WI38 (cell line): ENCODE data around the gene FLT1.

Source experiments
- H3K4me3 ChIP-seq: 2 replicates; pipeline ENCODE4 v1.5.1; 2011; ENCODE audit warnings: low read depth, mild to moderate bottlenecking, control low read depth, low read length
- TF ChIP-seq, protein P1 (sequence below): IDR thresholded peaks from 2 replicates; pipeline ENCODE4 v1.5.1; 2012; ENCODE audit warnings: low read depth, mild to moderate bottlenecking, control low read depth, low read length

FLT1 gene

DNA sequence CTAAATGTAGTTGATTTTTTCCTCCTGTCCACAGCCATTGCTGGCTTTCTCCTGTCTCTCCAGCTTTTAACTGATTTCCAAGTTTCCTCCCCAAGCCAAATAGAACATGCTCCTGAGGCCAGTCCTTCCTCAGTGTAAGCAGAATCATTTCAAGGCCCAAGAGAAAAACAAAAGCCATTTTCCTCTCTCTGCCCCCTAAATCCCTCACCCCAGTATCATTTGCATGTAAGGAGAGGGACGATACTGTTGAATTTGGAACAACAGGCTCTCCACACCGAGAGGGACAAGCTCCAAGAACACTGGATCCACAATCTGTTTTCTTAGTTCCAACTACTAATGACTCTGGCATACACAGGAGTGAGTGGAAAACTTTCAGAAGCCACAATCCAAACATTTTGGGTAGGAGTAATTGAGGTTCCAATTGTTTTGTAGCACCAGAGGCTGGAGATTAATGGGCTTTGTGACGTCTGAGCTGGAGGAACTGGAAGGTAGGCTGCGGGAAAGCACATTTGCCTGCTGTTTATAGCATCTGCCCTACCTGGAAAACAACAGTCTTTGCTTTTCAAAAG is 156.8 kb downstream of the FLT1 start:
- TF ChIP-seq, protein P1, sequence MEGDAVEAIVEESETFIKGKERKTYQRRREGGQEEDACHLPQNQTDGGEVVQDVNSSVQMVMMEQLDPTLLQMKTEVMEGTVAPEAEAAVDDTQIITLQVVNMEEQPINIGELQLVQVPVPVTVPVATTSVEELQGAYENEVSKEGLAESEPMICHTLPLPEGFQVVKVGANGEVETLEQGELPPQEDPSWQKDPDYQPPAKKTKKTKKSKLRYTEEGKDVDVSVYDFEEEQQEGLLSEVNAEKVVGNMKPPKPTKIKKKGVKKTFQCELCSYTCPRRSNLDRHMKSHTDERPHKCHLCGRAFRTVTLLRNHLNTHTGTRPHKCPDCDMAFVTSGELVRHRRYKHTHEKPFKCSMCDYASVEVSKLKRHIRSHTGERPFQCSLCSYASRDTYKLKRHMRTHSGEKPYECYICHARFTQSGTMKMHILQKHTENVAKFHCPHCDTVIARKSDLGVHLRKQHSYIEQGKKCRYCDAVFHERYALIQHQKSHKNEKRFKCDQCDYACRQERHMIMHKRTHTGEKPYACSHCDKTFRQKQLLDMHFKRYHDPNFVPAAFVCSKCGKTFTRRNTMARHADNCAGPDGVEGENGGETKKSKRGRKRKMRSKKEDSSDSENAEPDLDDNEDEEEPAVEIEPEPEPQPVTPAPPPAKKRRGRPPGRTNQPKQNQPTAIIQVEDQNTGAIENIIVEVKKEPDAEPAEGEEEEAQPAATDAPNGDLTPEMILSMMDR, result no peak
- H3K4me3 ChIP-seq, result no peak overlapping the region; the same call in 1 of the 2 replicates

GRCh38 chr13:28337166-28338005 is 157.5 kb downstream of the FLT1 start:
- H3K4me3 ChIP-seq, result no peak overlapping the region
- TF ChIP-seq, protein P1, result no peak

DNA sequence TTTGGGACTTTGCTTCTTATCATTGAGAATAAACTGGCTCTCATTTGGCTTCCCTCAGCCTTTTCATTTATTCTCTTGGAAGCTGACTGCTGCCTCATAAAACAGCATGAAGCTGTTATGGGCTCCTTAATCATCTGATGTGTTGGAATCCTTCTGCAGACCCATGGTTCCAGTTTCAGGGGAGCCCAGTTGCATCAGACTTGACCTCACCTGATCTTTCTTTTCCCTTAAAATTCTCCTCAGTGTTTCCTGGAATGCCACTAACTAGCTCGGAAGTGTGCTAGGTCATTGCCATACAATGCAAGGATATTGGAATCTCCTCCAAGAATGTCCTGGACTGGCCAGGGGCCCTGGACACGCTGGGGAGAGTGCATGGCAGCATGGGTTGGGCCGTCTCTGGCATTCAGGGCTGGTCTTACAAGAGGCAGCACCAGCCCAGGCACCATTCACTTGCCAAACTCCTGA is 158.7 kb downstream of the FLT1 start:
- H3K4me3 ChIP-seq, result no peak overlapping the region
- TF ChIP-seq, protein P1, result no peak

GRCh38 chr13:28333204-28333881 is 161.6 kb downstream of the FLT1 start:
- TF ChIP-seq, protein P1, result no peak
- no peak overlapping the region for H3K4me3 ChIP-seq

- TF ChIP-seq, protein P1, result no peak
- no peak overlapping the region for H3K4me3 ChIP-seq
Observed at GRCh38 chr13:28329395-28330158, 165.4 kb downstream of the FLT1 start.

DNA sequence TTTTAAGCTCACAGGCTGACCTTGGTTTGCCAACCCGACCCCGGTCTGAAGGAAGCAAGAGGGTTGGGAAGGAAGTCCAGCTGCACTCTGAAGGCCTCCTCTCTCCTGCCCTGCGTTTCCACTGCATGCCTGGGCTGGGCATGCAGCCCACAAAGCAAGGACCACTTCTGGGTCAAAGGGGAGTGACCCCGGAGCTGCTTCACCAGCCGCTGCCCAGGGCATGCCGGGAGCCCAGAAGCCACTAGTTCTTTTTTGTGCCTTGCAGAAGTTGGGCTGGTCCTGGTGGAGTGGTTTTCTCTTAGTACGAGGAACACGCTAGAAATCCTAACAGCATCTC is 166.7 kb downstream of the FLT1 start:
- TF ChIP-seq, protein P1, result no peak
- no peak overlapping the region for H3K4me3 ChIP-seq
